Middle frontal gyrus (tissue), 1 donor: ENCODE data around the gene MARCO.
"Not testable (repeated sequence)": the region's sequence is repeated elsewhere in the genome, so short reads cannot be mapped to it uniquely, and the experiment has no call there.

Experiments used
- DNase-seq: peaks from one replicate; pipeline ENCODE4 v3.0.0-alpha.2; 2015; ENCODE audit warnings: low spot score; ENCODE audit errors: extremely low spot score

The MARCO gene

DNA sequence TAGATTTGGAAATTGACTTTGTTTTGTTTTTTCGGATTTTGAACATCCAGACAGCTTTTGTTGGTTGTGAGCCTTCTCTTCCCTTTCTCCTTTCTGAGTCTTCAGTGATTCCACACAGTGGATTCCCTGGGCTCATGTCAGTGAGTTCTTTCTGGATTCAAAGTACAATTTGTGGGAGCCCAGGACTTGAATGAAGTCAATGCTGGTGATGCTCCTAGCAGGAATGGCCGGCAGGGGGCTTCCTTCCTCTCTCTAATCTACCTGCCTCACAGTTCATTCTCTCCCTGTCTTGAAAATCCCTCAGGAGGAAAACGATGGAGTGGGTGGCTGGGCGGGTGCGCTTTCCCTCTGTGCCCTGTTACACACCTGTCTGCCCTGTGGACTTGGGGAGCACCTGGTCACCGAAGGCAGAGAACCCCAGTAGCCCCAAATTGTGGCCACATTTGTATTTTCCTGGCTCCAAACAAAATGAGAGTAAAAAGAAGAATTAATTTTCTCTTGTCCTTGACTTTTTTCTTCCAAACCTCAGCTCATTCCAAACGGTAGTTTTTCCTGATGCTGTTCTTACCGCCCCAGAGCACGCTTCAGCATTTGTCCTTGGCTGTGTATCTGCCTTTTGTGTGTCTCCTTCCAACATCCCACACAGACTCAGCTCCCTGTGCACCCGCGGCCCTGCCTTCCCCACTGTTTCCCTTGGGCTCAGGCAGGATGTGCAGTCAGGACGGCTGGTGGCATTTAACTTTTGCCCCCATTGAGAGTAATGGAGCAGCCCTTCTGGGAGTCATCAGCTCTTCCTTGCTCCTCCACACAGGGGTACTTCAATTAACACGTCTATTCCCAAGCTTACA lies 86.6 kb downstream of the MARCO start:
- DNase-seq: no peak

DNA sequence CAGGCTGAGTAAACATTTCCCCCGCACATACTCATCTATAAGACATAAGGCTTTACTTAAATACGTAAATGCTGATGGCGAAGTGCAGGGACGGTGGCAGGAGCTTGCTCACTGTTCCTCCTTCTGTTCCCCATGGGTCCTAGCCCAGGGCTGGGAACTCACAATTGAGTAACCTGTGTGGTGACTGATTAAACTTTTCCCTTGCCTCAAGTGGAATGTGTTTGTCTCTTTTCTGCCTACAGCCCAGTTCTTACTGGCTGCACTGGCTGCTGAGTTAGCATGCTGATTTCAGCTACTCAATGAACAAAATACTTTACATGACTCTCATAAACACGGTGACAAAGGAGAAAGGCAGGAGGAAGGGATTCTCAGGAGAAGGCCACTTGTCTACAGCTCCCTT lies 87.3 kb downstream of the MARCO start:
- no peak for DNase-seq

DNA sequence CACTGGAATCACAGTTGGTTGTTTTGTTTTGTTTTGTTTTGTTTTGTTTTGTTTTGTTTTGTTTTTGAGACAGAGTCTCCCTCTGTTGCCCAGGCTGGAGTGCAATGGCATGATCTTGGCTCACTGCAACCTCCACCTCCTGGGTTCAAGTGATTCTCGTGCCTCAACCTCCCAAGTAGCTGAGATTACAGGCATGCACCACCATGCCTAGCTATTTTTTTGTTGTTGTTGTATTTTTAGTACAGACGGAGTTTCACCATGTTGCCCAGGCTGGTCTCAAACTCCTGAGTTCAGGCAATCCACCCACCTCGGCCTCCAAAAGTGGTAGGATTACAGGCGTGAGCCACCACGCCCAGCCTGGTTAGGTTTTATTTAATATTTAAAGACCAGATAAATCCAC lies 95.9 kb downstream of the MARCO start:
- not testable (repeated sequence) for DNase-seq

DNA sequence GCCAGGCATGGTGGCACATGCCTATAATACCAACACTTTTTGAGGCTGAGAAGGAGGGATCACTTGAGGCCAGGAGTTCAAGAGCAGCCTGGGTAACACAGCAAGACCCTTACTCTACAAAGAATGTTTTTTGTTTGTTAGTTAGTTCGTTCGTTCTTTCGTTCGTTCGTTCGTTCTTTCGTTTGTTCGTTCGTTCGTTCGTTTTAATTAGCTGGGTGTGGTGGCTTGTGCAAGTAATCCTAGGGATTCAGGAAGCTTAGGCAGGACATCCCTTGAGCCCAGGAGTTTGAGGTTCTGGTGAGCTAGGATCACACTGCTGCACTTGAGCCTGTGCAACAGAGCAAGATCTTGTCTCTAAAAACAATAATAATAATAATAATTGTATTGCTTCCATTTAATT lies 98.7 kb downstream of the MARCO start:
- no peak for DNase-seq
